Hematopoietic multipotent progenitor cell treated with erythropoietin and hydrocortisone succinate and interleukin-3 and kit ligand, for 6 days (in vitro differentiated cells): Measurements from ENCODE around the gene RAD51B.

Source experiments
- DNase-seq: peaks from one replicate; pipeline ENCODE4 v3.0.0-alpha.2; 2015

RAD51B gene

GRCh38 chr14:68704736-68705720 is 885.4 kb downstream of the RAD51B start:
- no peak for DNase-seq

- no peak for DNase-seq
Observed at GRCh38 chr14:68705741-68706283, 886.2 kb downstream of the RAD51B start.

- no peak for DNase-seq
Observed at GRCh38 chr14:68707482-68707881, 887.9 kb downstream of the RAD51B start.

- no peak for DNase-seq
Observed at GRCh38 chr14:68708343-68708742, 888.8 kb downstream of the RAD51B start.

GRCh38 chr14:68709007-68709406 is 889.4 kb downstream of the RAD51B start:
- DNase-seq = no peak

GRCh38 chr14:68710776-68711175 is 891.2 kb downstream of the RAD51B start:
- DNase-seq = no peak

GRCh38 chr14:68711561-68712309 is 892.2 kb downstream of the RAD51B start:
- no peak for DNase-seq

- DNase-seq = no peak
Observed at GRCh38 chr14:68712703-68713370, 893.3 kb downstream of the RAD51B start.

GRCh38 chr14:68713782-68714181 is 894.2 kb downstream of the RAD51B start:
- DNase-seq = no peak

GRCh38 chr14:68714991-68715924 is 895.7 kb downstream of the RAD51B start:
- DNase-seq = no peak

- no peak for DNase-seq
Observed at GRCh38 chr14:68716698-68717097, 897.1 kb downstream of the RAD51B start.

- no peak for DNase-seq
Observed at GRCh38 chr14:68718023-68718990, 898.7 kb downstream of the RAD51B start.

- peak; percentile 61 for DNase-seq
Observed at GRCh38 chr14:68719634-68720384, 900.2 kb downstream of the RAD51B start.

GRCh38 chr14:68722186-68722585 is 902.6 kb downstream of the RAD51B start:
- no peak for DNase-seq

GRCh38 chr14:68722968-68723566 is 903.5 kb downstream of the RAD51B start:
- no peak for DNase-seq

GRCh38 chr14:68723808-68724268 is 904.3 kb downstream of the RAD51B start:
- no peak for DNase-seq

- DNase-seq = no peak
Observed at GRCh38 chr14:68724914-68725313, 905.3 kb downstream of the RAD51B start.

- no peak for DNase-seq
Observed at GRCh38 chr14:68726093-68726695, 906.6 kb downstream of the RAD51B start.
